ENCODE measurements around the gene CBFA2T3. TPM values are rescaled to one million over a fixed set of nuclear protein-coding genes. Genes with fewer than 3 reads are reported as not detected.

CBFA2T3 gene
- total RNA-seq, 1 donor from 2014 or later: 32.8 TPM

- no peak overlapping the region for H3K27ac ChIP-seq
- no peak for TF ChIP-seq CTCF (IDR thresholded peaks at IDR 0.05)
- intact Hi-C loops (cut with DNase I): no loop called here
- no peaks in the 10 kb centered on the region for H3K27me3 ChIP-seq
- H3K4me1 ChIP-seq: no peaks in the 10 kb centered on the region
- H3K36me3 ChIP-seq: no peaks in the 10 kb centered on the region
- no peaks in the 10 kb centered on the region for H3K9me3 ChIP-seq
- DNase-seq (ENCODE audit: low spot score in 2 of 2): no peak
- no peak overlapping the region for H3K4me3 ChIP-seq
Observed at GRCh38 chr16:88968589-88969280, 8.3 kb downstream of the CBFA2T3 start.

GRCh38 chr16:88967830-88968588 lies 9.0 kb downstream of the CBFA2T3 start:
- Histone ChIP-seq H3K4me1 (no peaks in the 10 kb centered on the region), H3K4me3 (no peak overlapping the region), H3K27me3 (no peaks in the 10 kb centered on the region), H3K9me3 (no peaks in the 10 kb centered on the region), H3K36me3 (no peaks in the 10 kb centered on the region), H3K27ac (no peak overlapping the region)
- no peak for DNase-seq (ENCODE audit: low spot score in 2 of 2)
- intact Hi-C loops (cut with DNase I): no loop called here
- no peak for TF ChIP-seq CTCF (IDR thresholded peaks at IDR 0.05)

DNA sequence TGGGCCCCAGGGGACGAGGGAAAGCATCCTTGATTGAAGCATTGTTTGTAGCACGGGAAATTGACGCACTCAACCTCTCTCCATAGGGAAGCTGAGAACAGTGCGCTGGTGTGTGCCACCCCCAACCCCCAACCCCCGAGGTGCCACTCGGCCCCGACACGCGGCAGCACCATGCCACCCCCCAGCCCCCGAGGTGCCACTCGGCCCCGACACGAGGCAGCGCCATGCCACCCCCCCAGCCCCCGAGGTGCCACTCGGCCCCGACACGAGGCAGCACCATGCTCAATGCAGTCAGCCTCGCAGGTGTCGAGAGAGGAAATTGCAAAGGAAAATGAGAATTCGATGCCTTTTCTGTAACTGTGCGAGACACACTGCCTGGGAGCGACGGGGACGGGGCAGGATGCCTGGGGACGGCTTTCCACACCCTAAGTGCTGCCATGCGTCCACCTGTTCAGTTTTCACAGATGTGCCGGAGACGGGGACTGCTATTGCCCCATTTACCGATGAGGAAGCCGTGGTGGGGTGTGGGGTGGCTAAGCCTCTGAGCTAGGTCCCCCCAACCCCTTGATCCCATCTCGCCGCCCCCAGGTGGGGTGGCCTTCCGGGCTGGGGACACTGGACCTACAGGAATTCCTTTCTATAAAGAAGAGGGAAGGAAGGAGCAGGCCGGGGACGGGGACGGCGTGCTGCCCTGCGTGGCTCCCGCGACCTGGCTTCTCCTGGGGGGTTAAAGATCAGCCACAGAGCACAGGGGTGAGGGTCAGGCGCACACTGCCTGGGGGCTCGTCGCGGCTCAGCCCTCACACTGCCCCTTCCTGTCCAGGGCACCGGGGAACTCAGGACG lies 9.8 kb downstream of the CBFA2T3 start:
- TF ChIP-seq CTCF (IDR thresholded peaks at IDR 0.05): no peak
- no peaks in the 10 kb centered on the region for H3K36me3 ChIP-seq
- intact Hi-C loops (cut with DNase I): no loop called here
- DNase-seq (ENCODE audit: low spot score in 2 of 2): no peak
- no peak overlapping the region for H3K4me3 ChIP-seq
- no peaks in the 10 kb centered on the region for H3K9me3 ChIP-seq
- no peaks in the 10 kb centered on the region for H3K27me3 ChIP-seq
- no peak overlapping the region for H3K27ac ChIP-seq
- no peaks in the 10 kb centered on the region for H3K4me1 ChIP-seq

DNA sequence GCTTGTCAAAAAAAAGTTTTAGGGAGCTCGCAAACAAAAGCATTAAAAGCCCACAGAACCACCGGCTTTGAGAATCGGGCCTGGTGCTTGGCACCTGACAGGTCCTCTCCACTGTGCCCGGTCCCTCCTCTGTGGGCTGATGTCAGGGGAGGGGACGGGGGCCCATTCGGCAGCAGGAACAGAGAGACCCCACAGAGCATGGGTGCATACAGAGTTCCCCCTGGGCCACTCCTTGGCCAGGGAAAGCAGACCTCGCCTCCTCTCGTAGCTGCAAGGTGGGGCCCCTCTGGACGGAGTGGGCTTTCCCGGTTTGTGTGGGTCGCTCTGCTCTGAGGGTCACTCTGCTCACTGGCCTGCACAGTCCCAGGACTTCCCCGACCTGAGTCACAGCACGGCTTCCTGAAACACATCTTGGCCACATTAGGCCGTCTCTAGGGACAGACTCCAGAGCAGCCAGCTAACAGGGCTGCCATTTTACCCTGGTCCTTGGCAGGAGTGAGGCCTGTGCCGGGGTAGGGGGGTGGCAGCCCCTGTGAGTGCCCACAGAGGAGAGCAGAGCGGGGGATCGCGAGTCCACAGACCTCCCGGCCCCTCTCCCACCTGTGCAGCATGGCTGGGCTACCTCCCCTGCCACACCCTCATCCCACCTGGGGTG lies 11.1 kb downstream of the CBFA2T3 start:
- no peak for TF ChIP-seq CTCF (IDR thresholded peaks at IDR 0.05)

GRCh38 chr16:88965411-88965810 lies 11.6 kb downstream of the CBFA2T3 start:
- no peak for DNase-seq (ENCODE audit: low spot score in 2 of 2)
- Histone ChIP-seq H3K27me3 (no peaks in the 10 kb centered on the region), H3K27ac (no peak overlapping the region), H3K36me3 (no peaks in the 10 kb centered on the region), H3K4me3 (no peak overlapping the region), H3K9me3 (no peaks in the 10 kb centered on the region), H3K4me1 (no peaks in the 10 kb centered on the region)
- intact Hi-C loops (cut with DNase I): no loop called here
- TF ChIP-seq CTCF (IDR thresholded peaks at IDR 0.05): no peak

More for the DNA sequence above, 11.1 kb downstream of the CBFA2T3 start:
- no peaks in the 10 kb centered on the region for H3K36me3 ChIP-seq
- no peaks in the 10 kb centered on the region for H3K27me3 ChIP-seq
- H3K27ac ChIP-seq: no peak overlapping the region
- H3K4me3 ChIP-seq: no peak overlapping the region
- no peaks in the 10 kb centered on the region for H3K4me1 ChIP-seq
- no peaks in the 10 kb centered on the region for H3K9me3 ChIP-seq
- no peak for DNase-seq (ENCODE audit: low spot score in 2 of 2)
- intact Hi-C loops (cut with DNase I): no loop called here
